HG03354 (cell line): Measurements from ENCODE around the gene DDX5.
A peak's percentile ranks its signal among the peaks of the same experiment; 100 is the strongest.

Source experiments
- ATAC-seq: cut with Tn5 transposase; IDR thresholded peaks from one replicate; pipeline ENCODE4 v1.9.1; 2021; ENCODE audit warnings: mild to moderate bottlenecking; ENCODE audit not compliant: unreplicated experiment, poor library complexity, severe bottlenecking

DDX5 gene

GRCh38 chr17:64509179-64509578, 3.1 kb upstream of the DDX5 start:
- no peak for ATAC-seq

- ATAC-seq = no peak
Measured at GRCh38 chr17:64508683-64509082, 2.6 kb upstream of the DDX5 start.

DNA sequence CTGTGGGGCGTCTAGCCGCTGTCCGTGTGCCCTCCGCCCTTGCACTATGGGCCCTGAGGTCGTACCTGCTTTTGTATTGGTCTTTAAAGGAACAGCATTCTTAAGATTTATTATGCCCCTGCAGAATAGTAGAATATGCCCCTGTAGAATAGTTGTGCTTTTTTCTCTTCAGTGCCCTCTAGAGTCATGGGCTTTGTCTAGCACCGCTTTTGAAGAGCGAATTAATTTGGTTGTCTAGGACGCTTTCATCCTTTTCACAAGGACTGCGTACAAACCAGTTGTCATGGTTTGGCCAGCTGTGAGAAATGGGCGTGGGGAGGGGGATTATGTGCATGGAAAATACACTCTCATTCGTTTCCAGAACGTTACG, 1.3 kb upstream of the DDX5 start:
- ATAC-seq = peak; percentile 28

- ATAC-seq = peak; percentile 66
Measured at GRCh38 chr17:64506576-64507412, 705 bp upstream of the DDX5 start, which contains the start of gene CEP95. Gene CEP95, plus strand, starts transcription at chr17:64506977. Its CDS starts 121 bp downstream, at chr17:64507098.

GRCh38 chr17:64505340-64506200, 519 bp downstream of the DDX5 start:
- ATAC-seq = peak; percentile 30

- no peak for ATAC-seq
Measured at GRCh38 chr17:64504769-64505339, 1.2 kb downstream of the DDX5 start.

GRCh38 chr17:64503821-64504768, 2.0 kb downstream of the DDX5 start:
- no peak for ATAC-seq

- ATAC-seq = no peak
Measured at GRCh38 chr17:64503341-64503740, 2.7 kb downstream of the DDX5 start.

DNA sequence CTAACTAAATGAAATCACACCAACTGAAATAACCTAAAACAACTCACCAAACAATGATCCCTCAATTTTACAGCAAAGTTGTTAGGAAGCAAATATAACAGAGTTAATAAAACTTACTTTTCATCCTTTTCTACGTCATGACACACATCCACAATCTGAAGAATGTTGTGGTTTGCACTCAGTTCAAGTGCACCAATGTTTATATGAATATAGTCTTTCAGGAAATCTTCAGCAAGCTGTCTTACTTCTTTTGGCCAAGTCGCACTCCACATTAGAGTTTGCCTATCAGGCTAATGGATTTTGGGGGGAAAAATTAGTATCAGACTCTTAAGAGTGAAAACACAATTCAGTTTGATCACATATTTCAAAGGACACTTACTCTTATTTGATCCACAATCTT, 3.3 kb downstream of the DDX5 start:
- no peak for ATAC-seq

- no peak for ATAC-seq
Measured at GRCh38 chr17:64502021-64502420, 4.1 kb downstream of the DDX5 start.

- no peak for ATAC-seq
Measured at GRCh38 chr17:64500862-64501765, 5.0 kb downstream of the DDX5 start.

- ATAC-seq = no peak
Measured at GRCh38 chr17:64500487-64500859, 5.6 kb downstream of the DDX5 start.

DNA sequence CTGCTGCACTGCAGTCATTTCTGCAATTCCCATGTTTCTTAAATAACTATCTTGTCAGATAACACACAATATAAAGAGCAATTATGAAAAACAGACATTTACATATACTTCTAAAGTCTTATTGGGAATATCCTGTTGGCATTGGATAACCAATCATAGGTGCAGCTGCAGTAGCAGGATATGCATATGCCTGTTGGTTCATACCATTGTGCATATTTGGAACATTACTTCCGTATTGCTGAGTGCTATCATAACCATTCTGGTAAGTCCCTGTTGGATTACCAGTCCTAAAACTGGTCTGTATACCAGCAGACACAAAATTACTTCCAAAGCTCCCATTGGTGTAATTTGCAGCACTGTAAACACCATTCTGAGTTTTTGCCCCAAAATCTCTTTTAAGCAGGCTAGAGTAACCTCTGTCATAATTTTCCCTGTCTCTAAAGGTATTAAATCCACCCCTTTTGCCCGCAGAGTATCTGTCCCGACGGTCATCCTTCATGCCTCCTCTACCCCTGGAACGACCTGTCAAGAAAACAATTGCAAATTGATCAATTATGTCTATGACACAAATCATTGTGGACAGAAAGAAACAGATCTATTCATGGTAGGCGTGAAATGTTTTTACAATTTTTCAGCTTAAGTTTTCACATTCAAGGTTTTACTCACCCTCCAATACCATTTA, 6.1 kb downstream of the DDX5 start:
- ATAC-seq = no peak

DNA sequence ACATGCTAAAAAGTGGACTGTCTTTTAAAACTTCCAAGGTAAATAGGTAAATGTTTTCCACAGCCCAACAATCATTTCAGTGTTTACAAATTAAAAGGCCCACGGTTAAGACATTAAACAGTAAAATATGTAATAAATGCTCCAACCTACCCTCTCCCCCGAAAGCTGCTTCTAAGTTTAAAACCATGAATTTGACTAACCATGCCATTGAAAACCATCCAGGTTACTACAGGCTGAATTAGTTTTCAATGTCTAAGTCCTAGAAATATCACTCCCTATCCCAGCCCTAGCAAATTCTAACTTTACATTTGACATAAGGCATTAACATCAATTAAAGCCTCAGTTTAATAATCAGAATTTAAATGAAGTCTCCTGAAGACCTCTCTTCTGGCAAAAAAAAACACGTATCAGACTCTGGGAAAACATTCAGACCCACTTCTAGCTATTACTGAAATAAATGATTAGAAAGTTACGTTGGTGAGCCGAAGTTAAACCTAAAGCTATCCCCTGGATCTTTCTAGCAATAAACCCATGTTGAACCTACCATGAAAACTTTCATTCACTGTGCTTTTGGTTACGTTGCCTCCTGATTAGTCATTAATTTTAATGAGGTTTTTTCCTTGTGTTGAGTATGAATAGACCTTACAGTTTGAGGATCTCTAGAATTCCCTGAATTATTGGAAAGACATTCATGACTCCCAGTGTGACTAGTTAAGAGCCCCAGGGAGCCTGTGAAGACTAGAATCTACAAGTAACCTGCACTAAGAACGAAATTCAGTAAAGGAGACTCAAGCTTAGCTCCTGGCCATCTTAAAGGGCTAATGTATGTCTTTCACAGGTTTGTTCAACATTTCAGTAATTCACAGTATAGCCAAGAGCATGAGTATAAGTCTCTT, 7.5 kb downstream of the DDX5 start:
- no peak for ATAC-seq

DNA sequence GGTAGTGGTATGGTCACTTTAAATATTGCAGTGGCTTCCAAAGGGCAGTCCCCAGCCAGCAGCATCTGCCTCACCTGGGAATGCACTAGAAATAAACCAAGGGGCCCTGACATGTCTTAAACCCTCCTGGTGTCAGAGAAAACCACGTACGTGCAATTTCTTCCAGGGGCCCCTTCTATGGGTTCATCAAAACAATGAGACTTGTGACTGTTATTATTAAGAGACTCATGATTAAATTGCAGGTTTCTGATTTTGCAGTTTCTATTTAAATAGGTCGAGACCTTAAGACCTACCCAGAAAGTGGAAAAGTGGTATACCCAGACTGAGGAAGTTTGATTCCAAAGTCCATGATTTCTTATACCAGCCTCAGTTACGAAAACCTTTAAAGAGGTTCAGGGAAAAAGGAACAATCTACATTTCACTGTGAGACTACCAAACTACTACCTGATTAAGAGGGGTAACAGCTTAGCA, 8.5 kb downstream of the DDX5 start:
- no peak for ATAC-seq

DNA sequence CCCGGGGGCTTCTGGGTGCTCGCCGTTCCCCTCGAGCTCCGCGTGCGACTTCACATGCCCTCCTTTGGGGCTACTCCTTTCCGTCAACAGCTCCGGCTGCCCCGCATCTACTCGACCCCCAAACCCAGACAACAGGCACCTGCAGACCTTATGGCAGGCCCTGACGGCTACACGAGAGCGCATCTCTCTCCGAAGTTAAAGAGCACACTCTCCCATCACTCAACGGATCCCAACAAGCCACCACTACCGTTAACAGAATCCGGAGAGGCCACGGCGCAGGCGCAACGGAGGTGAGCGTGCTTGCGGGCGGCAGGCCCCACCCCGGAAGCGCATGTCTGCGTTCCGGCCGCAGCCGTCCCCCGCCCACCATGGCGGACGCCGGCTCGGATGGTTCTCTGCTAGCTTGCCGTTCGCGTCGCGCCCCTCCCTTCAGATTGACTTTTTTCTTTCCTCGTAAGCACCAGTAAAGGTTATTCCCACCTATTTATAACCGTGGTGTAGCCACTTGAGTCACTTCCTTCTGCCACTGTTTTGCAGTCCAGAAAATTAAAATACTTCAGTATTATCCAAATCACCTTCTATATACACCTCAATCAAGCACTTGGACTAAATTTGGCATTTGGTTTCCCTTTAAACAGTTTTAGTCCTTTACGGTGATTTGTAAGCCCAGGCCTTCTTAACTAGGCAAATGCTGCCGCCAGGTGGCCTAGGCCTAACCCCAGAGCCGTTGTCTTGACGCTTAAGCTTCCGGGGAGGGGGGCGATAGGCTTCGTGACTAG, 9.1 kb downstream of the DDX5 start, which contains the start of gene POLG2:
POLG2 (minus strand) TSS at position 269 of the 779 bp plus-strand sequence; CDS start at position 183, 86 bp downstream.
- ATAC-seq = peak; percentile 83
